Measurements from ENCODE around the gene TMED1.
"Not testable (repeated sequence)": the region's sequence is repeated elsewhere in the genome, so short reads cannot be mapped to it uniquely, and the experiment has no call there.

Gene TMED1, protein sequence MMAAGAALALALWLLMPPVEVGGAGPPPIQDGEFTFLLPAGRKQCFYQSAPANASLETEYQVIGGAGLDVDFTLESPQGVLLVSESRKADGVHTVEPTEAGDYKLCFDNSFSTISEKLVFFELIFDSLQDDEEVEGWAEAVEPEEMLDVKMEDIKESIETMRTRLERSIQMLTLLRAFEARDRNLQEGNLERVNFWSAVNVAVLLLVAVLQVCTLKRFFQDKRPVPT

DNA sequence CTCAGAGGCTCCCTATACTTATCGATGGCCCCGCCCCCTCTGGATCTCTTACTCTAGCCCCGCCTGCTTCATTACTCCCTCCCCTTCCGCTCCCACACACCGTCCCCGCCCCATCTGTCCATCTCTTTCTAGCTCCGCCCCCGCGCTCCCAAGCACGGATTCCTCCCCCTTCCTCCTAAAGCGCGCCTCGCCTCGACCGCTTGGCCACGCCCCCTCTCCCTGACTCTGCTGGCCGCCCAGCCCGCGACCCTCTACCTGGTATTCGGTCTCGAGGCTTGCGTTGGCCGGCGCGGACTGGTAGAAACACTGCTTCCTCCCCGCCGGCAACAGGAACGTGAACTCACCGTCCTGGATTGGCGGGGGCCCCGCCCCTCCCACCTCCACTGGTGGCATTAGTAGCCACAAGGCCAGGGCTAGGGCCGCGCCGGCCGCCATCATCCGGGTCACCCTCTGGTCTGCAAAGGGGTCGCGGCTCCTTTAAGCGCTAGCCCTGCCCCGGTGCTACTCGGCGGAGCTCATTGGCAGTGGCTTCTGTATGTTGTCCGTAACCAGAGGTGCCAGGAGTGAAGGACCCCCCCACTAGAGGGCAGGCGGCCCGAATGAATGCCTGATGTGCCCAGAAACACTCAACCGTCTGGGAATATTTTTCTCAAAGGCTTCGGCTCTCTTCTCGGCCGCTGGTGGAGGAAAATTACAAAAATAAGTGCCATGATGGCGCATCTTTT is at the start of gene TMED1:
Gene TMED1, minus strand, starts transcription at position 459 of the 725 bp plus-strand sequence. Its CDS starts 21 bp downstream, at position 438.
- peak within 1 kb of the TSS; percentile 99 for H3K27ac Mint-ChIP-seq
- peak within 1 kb of the TSS; percentile 92 to 96 for H3K4me3 Mint-ChIP-seq
- peaks cover 7 to 8% of the 10 kb centered on the region in 2 donors for H3K9me3 Mint-ChIP-seq
- H3K27me3 Mint-ChIP-seq: no peaks in the 10 kb centered on the region
- H3K36me3 Mint-ChIP-seq: peaks cover 24 to 36% of the 10 kb centered on the region in 2 donors
- peak; percentile 96 for DNase-seq
- H3K4me1 Mint-ChIP-seq: peaks cover 14 to 16% of the 10 kb centered on the region in 2 donors
- ATAC-seq (replicated peaks): peak; percentile 92 to 94

DNA sequence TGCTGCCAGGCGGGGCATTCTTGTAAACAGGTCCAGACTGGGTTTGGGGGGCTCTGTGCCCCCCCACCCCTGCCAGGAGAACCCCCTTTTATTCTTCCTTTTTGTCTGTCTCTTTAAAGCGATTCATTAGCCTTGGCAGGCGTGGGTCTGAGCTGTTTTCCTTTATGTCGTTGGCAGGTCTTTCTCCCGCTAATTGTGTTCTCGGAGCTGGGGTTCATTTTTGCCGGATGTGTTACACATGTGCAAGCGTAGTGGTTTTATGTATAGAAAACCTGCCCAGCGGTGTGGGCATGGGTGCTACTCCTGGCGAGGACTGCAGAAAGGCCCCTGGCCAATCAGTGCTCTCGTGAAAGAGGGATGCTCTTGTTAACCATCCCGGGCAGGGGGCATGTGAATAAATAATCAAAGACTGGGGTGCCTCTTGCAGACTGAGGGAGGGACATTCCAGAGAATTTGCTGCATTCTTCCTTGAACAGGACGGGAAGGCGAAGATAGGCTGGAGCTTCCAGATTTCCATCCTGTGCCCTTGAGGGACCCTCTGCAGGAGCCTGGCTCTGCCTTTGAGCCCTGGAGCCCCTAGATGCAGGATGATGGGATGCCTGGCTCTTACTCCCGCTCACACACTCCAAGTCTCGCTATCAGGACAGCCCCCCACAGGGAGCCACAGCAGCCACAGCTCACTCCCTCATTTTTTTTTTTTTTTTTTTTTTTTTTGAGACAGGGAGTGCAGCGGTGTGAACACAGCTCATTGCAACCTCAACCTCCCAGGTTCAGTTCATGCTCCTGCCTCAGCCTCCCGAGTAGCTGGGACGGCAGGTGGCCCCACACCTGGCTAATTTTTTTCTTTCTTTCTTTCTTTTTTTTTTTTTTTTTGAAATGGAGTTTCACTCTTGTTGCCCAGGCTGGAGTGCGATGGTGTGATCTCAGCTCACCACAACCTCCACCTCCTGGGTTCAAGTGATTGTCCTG is 49.5 kb upstream of the TMED1 start:
- DNase-seq: no peak
- peak overlapping the region; percentile 69 for H3K27ac Mint-ChIP-seq
- no peak overlapping the region for H3K4me3 Mint-ChIP-seq
- H3K4me1 Mint-ChIP-seq: peaks cover 16 to 34% of the 10 kb centered on the region in 2 donors
- no peaks in the 10 kb centered on the region for H3K9me3 Mint-ChIP-seq
- peaks cover 8 to 21% of the 10 kb centered on the region in 2 donors for H3K36me3 Mint-ChIP-seq
- H3K27me3 Mint-ChIP-seq: no peaks in the 10 kb centered on the region
- ATAC-seq (replicated peaks): no peak

DNA sequence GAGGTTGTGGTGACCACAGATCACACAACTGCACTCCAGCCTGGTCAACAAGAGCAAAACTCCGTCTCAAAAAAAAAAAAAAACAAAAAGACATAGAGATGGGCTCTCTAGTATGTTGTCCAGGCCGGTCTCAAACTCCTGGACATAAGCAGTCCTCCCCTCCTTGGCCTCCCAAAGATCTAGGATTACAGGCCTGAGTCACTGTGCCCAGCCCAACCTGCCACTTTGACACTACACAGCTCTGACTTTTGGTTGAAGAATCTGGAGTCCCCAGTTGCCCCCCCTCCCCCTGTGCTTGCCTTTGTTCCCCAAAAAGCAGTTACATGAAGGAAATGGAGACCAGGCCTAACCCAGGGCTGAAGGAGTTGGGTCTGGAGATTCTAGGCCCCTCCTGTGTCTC is 48.3 kb upstream of the TMED1 start:
- ATAC-seq (replicated peaks) (no peak), DNase-seq (no peak)
- Mint-ChIP-seq H3K27ac (no peak overlapping the region), H3K4me1 (peaks cover 17 to 38% of the 10 kb centered on the region in 2 donors), H3K27me3 (no peaks in the 10 kb centered on the region), H3K9me3 (peaks cover 0 to under 1% of the 10 kb centered on the region in 2 donors), H3K4me3 (no peak overlapping the region), H3K36me3 (peaks cover 11 to 23% of the 10 kb centered on the region in 2 donors)

DNA sequence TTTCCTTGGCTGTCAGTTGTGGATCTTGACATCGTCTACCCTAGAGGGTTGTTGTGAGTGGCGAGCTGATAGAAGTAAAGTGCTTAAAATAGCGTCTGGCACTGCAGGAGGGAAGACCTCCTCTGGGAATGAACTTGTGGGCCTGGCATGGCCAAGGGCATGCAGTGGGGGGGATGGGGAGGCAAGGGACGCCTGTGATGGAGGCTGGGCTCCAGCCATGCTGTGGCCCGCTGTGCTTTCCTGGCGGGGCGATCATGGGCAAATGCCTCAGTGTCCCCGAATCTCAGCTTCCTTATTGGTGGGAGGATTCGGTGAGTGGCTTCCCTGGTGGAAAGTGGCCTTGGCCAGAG is 46.1 kb upstream of the TMED1 start:
- Mint-ChIP-seq H3K27me3 (no peaks in the 10 kb centered on the region), H3K4me1 (peaks cover 25 to 40% of the 10 kb centered on the region in 2 donors), H3K27ac (no peak overlapping the region), H3K4me3 (no peak overlapping the region), H3K36me3 (peaks cover 9 to 26% of the 10 kb centered on the region in 2 donors), H3K9me3 (peaks cover 0 to 4% of the 10 kb centered on the region in 2 donors)
- DNase-seq (no peak), ATAC-seq (replicated peaks) (no peak)

DNA sequence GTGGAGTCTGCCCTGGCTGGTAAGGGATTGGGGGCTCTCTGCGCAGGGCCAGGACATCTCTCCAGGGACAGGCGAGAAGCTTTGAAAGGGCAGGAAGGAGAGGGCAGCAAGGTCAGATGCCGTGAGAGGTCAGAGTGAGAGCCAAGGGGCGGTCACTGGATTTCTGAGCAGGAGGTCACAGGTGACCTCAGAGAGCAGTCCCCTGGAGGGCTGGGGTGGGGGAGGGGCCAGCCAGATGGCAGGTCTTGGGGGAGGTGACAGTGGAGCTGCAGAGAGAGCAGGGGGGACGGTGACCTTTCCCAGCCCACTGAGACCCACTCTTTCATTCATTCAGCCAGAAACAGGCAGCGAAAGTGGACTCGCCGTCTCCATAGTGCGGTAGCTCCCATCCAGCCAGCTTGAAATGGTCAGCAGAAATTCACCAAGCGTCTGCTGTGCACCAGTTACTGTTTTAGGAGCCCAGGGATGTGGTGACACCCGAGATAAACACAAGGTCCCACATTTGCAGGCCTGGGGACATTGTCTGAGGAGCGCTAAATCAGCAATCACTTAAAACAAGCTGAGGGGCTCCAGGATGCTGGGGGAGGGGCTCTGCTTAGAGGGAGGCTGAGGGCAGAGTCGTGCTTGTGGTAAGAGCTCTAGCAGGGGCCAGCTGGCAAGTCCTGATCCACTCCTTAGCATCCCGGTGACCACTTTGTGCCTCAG is 45.5 kb upstream of the TMED1 start:
- no peak overlapping the region for H3K4me3 Mint-ChIP-seq
- H3K4me1 Mint-ChIP-seq: peaks cover 29 to 42% of the 10 kb centered on the region in 2 donors
- H3K27ac Mint-ChIP-seq: peak overlapping the region; percentile 31
- no peak for ATAC-seq (replicated peaks)
- peaks cover 9 to 28% of the 10 kb centered on the region in 2 donors for H3K36me3 Mint-ChIP-seq
- DNase-seq: no peak
- peaks cover 0 to 4% of the 10 kb centered on the region in 2 donors for H3K9me3 Mint-ChIP-seq
- no peaks in the 10 kb centered on the region for H3K27me3 Mint-ChIP-seq

DNA sequence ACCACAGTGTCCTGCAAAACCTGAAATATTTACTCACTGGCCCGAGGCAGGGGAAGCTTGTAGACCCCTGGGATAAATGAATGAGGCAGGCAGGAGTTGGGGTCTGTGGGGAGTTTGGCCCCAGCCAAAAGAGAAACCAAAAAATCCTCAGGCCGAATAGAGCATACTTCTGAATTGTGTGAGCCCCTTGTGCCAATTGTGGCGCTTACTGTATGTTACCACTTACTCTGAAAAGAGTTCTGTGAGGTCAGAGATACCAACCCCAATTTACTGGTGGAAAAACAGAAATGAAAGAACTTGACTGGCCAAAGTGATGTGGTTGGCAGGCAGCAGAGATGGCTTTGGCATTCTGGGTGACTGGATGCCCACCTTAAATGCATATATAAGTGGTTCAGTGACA is 42.2 kb upstream of the TMED1 start:
- DNase-seq (no peak), ATAC-seq (replicated peaks) (peak in 1 of 2 donors; percentile 15)
- peaks cover 14 to 32% of the 10 kb centered on the region in 2 donors for H3K36me3 Mint-ChIP-seq
- H3K9me3 Mint-ChIP-seq: peaks cover 0 to 4% of the 10 kb centered on the region in 2 donors
- no peaks in the 10 kb centered on the region for H3K27me3 Mint-ChIP-seq
- peak overlapping the region; percentile 64 to 69 for H3K4me3 Mint-ChIP-seq
- peak overlapping the region; percentile 93 for H3K27ac Mint-ChIP-seq
- peaks cover 38 to 59% of the 10 kb centered on the region in 2 donors for H3K4me1 Mint-ChIP-seq

DNA sequence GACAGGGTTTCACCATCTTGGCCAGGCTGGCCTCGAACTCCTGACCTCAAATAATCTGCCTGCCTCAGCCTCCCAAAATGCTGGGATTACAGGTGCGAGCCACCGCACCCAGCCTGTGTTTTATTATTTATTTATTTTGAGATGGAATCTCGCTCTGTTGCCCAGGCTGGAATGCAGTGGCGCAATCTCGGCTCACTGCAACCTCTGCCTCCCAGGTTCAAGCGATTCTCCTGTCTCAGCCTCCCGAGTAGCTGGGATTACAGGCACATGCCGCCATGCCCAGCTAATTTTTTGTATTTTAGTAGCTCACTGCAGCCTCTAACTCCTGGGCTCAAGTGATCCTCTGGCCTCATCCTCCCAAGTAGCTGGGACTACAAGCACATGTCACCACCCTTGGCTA is 41.6 kb upstream of the TMED1 start:
- H3K9me3 Mint-ChIP-seq; H3K27me3 Mint-ChIP-seq; ATAC-seq (replicated peaks); DNase-seq: not testable (repeated sequence)
- Mint-ChIP-seq H3K4me1 (peaks cover 41 to 65% of the 10 kb centered on the region in 2 donors), H3K27ac (peak overlapping the region; percentile 93), H3K4me3 (peak overlapping the region; percentile 64 to 69), H3K36me3 (peaks cover 14 to 35% of the 10 kb centered on the region in 2 donors)

DNA sequence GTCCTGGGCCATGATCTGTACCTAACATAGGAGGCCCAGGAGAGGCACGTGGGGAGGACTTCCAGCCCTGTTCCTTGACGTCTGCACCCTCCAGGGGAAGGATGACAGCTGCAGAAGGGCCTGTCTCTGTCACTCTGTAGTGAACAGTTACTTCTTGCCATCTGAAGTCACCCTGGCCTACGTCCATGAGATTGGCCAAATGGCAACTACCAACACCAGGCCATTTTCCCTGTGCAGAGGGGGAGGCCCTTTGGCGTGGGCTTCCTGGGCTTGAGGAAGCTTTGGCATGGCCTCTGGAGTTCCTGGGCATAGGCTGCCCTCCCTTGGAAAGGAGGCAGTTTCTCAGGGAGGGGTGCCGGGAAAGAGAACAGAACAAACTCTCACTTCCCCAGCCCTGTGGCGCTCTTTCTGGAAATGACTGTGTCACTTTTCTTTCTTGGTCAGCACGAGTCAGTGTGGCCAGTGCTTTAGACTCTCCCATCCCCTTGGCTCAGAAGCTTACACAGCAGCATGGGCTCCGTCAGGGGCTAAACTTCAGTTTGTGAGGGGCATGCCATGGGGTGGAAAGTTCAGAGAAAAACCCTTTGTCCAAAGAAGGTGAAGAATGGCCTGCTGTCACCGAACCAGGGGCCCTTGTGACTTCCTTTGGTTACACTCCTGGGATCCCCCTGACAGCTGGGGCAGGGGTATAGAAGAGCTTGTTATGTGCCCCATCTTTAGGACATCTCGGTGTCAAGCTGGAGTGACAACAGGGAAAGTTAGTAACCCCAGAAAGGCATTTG is 40.6 kb upstream of the TMED1 start:
- Mint-ChIP-seq H3K27me3 (no peaks in the 10 kb centered on the region), H3K36me3 (peaks cover 14 to 31% of the 10 kb centered on the region in 2 donors), H3K4me3 (peak overlapping the region; percentile 59 to 71), H3K9me3 (peaks cover 0 to 4% of the 10 kb centered on the region in 2 donors), H3K27ac (peak overlapping the region; percentile 89), H3K4me1 (peaks cover 41 to 70% of the 10 kb centered on the region in 2 donors)
- ATAC-seq (replicated peaks) (peak; percentile 88 to 89), DNase-seq (peak; percentile 76)

DNA sequence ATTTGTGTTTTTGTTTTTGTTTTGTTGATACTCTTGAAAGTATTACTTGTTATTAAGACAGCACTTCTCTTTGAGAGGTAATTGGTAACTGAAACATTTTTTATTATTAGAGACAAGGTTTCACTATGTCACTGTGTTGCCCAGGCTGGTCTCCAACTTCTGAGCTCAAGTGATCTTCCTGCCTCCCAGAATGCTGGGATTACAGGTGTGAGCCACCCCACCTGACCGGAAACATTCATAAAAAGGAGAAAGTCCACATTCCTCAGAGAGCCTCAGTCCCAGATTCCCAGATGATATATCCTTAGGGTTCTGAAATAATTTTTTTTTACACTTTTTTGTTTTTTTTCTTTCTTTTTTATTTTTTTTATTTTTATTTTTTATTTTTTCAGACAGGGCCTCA is 38.0 kb upstream of the TMED1 start:
- H3K27me3 Mint-ChIP-seq: no peaks in the 10 kb centered on the region
- peak overlapping the region; percentile 41 to 61 for H3K4me3 Mint-ChIP-seq
- no peak for ATAC-seq (replicated peaks)
- peaks cover 0 to under 1% of the 10 kb centered on the region in 2 donors for H3K9me3 Mint-ChIP-seq
- DNase-seq: no peak
- peaks cover 41 to 73% of the 10 kb centered on the region in 2 donors for H3K4me1 Mint-ChIP-seq
- H3K27ac Mint-ChIP-seq: no peak overlapping the region
- peaks cover 5 to 23% of the 10 kb centered on the region in 2 donors for H3K36me3 Mint-ChIP-seq

DNA sequence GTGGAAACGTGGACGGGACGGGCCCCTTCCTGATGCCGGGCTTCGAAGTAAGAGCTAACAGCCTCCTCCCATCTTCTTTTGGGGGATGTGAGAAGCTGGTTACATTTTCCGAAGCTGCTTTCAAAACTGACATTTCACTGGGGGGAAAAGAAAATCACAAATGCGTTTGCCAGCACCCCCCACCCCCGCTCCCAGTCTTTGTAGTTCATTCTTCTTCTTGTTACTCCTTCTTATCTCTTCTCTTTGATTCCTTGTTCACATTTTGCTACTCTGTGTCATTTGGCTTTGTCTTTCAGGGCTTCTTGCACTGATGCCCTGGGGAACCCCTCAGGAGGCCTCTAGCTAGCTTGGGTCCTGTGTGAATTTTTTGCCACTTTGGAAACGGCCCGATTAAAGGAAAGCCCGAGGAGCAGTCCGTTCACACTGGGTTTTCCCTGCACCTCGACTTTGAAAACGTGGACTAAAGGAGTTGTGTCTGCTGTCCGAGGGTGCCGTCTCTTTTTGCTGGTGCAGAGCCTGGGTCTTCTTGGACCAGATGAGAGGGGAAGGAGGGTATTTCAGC is 36.6 kb upstream of the TMED1 start:
- H3K27ac Mint-ChIP-seq: peak overlapping the region; percentile 89
- no peaks in the 10 kb centered on the region for H3K9me3 Mint-ChIP-seq
- peaks cover 5 to 17% of the 10 kb centered on the region in 2 donors for H3K36me3 Mint-ChIP-seq
- no peak for ATAC-seq (replicated peaks)
- H3K27me3 Mint-ChIP-seq: no peaks in the 10 kb centered on the region
- DNase-seq: no peak
- peaks cover 40 to 72% of the 10 kb centered on the region in 2 donors for H3K4me1 Mint-ChIP-seq
- peak overlapping the region; percentile 78 to 88 for H3K4me3 Mint-ChIP-seq

DNA sequence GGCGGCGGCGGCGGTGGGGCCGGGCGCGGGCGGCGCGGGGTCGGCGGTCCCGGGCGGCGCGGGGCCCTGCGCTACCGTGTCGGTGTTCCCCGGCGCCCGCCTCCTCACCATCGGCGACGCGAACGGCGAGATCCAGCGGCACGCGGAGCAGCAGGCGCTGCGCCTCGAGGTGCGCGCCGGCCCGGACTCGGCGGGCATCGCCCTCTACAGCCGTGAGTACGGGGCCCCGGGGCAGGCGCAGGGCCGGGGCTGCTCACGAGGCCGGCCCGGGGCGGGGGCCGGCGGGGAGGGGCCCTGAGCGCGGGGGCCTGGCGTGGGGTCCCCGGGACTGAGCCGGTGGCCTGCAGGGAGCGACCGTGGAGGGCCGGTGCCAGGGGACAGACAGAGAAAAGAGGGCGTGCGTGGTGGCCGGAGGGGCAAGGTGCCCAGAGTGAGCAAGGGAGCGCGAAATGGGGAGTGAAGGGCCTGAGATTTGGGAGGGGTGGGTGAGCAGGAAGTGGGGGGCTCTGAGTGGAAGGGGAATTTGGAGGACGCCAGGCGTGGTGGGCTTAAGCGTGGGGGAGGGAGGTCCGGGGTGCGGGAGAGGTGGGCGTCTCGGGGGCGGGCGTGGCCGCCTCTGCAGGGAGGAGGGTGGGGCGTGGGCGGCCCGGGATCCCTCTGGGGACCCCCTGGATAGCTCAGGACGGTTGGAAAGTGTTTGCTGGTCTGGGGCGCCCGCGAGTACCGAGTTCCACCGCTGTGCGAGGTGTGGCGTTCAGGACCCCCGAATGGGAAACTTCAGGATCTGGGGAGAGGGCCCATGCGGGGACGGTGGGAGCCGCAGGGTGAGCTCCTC is 35.9 kb upstream of the TMED1 start:
- H3K9me3 Mint-ChIP-seq: no peaks in the 10 kb centered on the region
- peak overlapping the region; percentile 78 to 88 for H3K4me3 Mint-ChIP-seq
- H3K27me3 Mint-ChIP-seq: no peaks in the 10 kb centered on the region
- peak; percentile 3 to 9 for ATAC-seq (replicated peaks)
- DNase-seq: peak; percentile 36
- peaks cover 38 to 75% of the 10 kb centered on the region in 2 donors for H3K4me1 Mint-ChIP-seq
- H3K27ac Mint-ChIP-seq: peak overlapping the region; percentile 89
- H3K36me3 Mint-ChIP-seq: peaks cover 5 to 15% of the 10 kb centered on the region in 2 donors

All from stimulated activated naive B cell treated with anti-CD40 and anti-IgM and Interleukin-4, amounts not matched to agents 10 μg/mL and 1 μg/mL and 100 μg/mL, for 72 hours (primary cell).